CD4-positive, alpha-beta T cell treated with Interferon alpha-2 for 1 hour (primary cell): Measurements from ENCODE around the gene ACVR2B.
A peak's percentile ranks its signal among the peaks of the same experiment; 100 is the strongest.

Source experiments
- DNase-seq, 2 donors: peaks; one replicate each; pipeline ENCODE4 v3.0.0-alpha.2; 2020 to 2022

ACVR2B gene

DNA sequence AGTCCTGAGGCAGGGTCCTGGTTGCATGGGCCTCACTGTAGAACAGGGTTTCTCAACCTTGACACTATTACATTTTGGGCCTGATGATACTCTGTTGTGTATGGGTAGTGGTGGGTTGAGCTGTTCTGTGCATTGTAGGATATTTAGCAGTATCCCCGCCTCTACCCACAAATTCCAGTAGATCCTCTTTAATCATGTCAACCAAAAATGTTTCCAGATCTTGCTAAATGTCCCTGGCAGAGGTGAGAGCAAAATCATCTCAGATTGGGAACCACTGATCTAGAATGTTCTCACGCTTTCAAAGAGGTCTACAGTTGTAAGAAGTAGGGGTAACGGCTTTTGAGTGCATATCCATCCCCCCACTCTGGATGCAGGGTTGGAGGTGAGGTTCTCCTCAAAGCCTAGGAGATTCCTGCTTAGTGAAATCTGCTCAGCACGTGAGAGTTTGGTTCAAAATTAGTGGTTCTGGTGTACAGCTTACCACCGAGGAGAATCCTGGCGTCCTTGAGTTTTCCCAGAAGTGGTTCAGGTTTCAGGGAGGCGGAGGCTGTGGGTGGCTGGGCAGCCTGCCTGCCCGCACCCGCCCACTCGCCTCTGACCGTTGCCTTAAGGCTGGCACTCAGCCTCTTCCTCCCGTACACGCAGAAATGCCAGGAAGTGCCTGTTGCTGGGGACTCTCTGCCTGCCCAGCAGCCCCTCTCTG, 5.3 kb downstream of the ACVR2B start:
- no peak for DNase-seq

- DNase-seq = no peak
Observed at GRCh38 chr3:38459499-38460048, 5.9 kb downstream of the ACVR2B start.

- no peak for DNase-seq
Observed at GRCh38 chr3:38460377-38461270, 6.9 kb downstream of the ACVR2B start.

DNA sequence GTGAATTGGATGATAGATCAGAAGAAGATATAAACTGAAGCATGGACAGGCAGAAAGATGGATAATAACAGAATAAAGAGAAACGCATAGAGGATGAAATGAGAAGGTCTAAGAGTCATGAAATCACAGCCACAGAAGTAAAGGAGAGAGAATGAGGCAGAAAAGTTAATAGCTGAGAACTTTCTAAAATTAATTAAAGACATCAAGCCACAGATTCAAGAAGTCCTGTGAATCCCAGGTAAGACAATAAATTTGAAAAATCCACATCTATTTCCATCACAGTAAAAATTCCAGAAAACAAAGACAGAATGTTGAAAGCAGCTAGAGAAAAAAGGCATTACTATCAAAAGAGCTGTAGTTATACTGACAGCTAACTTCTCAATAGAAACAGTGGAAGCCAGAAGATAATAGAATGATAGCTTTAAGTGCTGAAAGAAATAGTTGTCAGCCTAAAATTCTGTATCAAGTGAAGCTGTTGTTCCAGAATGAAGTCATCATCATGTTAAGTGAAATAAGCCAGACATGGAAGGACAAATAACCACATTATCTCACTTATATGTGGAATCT, 12.0 kb downstream of the ACVR2B start:
- DNase-seq = no peak

DNA sequence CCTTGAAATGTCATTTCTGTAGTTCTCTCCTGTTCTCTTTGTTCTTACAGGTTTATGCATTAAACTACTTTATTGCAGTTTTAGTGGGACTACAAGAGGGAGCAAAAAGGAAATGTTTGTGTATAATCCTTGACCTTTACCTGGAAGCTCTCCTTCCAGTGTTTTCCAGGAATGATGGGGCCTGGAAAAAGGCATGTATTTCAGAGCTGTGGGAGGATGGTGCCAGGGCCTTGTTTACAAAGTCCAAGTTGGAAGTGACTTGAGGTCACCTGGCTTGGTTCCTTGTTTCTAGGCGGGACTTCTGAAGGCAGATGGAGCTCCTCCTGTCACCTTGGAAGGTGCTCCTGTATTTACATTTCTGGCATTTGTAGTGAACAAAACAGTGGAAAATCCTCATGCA, 15.1 kb downstream of the ACVR2B start:
- DNase-seq = no peak

DNA sequence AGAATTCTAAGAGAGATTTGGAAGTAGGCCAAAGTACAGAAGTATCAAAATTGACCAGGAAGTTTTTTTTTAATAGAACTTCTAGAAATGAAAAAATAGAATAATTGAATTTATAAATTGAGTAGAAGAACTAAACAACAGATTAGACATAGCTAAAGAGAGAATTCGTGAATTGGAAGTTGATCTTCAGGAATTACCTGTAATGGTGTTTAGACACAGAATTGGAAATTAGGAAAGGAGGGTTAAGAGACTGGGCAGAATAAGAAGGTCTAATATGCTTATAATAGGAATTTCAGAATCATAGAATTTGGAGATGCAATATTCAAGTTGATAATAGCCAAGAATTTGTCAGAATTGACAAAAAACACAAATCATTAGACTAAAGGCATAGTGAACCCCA, 16.2 kb downstream of the ACVR2B start:
- no peak for DNase-seq

- no peak for DNase-seq
Observed at GRCh38 chr3:38471260-38471857, 17.7 kb downstream of the ACVR2B start.

GRCh38 chr3:38472342-38472741, 18.7 kb downstream of the ACVR2B start:
- DNase-seq = no peak

GRCh38 chr3:38473229-38473628, 19.5 kb downstream of the ACVR2B start:
- no peak for DNase-seq

GRCh38 chr3:38474928-38475605, 21.4 kb downstream of the ACVR2B start:
- DNase-seq = no peak

- DNase-seq = no peak
Observed at GRCh38 chr3:38475716-38476115, 22.0 kb downstream of the ACVR2B start.

GRCh38 chr3:38476157-38476756, 22.6 kb downstream of the ACVR2B start:
- no peak for DNase-seq

- DNase-seq = no peak
Observed at GRCh38 chr3:38477057-38477820, 23.5 kb downstream of the ACVR2B start.

DNA sequence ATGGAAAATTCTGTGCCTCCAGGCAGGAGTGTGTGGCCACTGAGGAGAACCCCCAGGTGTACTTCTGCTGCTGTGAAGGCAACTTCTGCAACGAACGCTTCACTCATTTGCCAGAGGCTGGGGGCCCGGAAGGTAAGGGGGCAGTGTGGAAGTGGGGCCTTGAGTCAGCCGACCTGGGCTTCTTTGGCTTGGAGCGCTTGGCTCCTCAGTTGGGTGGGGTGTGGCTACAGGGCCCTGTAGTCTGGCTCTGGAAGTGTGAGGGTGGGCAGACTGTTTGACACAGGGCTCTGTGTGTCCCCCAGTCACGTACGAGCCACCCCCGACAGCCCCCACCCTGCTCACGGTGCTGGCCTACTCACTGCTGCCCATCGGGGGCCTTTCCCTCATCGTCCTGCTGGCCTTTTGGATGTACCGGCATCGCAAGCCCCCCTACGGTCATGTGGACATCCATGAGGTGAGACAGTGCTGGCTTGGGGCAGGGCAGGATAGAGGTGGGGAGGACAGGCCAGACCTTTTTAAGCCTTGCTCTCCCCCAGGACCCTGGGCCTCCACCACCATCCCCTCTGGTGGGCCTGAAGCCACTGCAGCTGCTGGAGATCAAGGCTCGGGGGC, 24.3 kb downstream of the ACVR2B start:
- no peak for DNase-seq

GRCh38 chr3:38478901-38479300, 25.2 kb downstream of the ACVR2B start:
- DNase-seq = no peak

DNA sequence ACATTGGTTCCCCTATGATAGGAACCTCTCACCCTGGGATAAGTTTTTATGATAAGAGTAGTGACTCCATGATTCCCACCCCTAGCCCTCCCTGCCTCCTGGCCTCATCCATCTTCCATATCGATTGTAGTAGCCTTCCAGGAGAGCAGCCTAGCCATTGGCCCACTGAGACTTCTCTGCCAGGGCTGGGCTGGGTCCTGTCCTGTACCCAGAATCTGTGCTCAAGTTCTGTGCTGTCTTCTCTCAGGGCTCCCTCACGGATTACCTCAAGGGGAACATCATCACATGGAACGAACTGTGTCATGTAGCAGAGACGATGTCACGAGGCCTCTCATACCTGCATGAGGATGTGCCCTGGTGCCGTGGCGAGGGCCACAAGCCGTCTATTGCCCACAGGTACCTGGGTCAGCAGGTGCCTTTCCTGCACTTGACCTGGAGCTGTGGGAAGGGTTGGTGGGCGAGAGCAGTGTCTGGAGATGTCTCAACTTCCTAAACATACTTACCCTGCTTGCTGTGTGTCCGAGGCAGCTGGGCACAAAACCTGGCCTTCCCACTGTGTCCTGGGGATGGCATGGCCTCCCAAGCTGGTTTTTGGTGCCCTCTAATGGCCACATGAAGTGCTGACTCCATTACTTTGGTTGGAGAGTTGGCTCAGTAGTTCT, 25.9 kb downstream of the ACVR2B start:
- peak; percentile 43 to 67 for DNase-seq

GRCh38 chr3:38480093-38480445, 26.4 kb downstream of the ACVR2B start:
- no peak for DNase-seq

- DNase-seq = no peak
Observed at GRCh38 chr3:38480930-38481329, 27.2 kb downstream of the ACVR2B start.

DNA sequence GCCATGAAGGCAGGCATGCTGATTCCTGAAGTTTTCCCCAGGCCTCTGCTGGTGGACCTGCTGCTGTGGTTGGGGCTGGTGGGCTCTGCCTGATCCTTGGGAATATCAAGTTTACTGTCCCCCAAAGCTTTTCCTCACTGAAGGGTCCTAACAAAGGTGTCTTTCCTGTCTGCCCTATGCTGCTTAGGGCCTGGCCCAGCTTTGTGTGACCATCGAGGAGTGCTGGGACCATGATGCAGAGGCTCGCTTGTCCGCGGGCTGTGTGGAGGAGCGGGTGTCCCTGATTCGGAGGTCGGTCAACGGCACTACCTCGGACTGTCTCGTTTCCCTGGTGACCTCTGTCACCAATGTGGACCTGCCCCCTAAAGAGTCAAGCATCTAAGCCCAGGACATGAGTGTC, 29.3 kb downstream of the ACVR2B start:
- no peak for DNase-seq

DNA sequence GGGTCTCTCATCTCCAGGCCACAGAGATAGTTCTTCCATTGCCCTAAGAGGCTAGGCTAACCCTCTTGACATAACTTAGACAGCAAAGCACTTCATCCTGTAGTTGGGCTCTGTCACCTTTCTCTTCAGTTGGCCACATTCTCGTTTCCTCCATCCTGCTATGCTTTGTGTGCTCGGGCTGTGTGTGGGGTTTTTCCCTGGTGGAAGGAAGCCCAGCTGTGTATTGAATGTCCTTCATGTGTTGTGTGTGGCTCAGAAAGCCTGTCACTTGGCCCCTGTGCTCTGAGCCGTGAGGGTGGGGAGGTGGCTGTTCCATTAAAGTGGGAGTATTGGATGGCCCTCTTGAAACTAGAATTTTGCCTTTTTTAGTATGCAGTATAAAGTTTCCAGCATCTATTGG, 33.6 kb downstream of the ACVR2B start:
- DNase-seq = no peak
